HEK293T (cell line): ENCODE results near the gene SUSD3.

Experiments used
- CTCF ChIA-PET: fragments of 350-600 bp; formaldehyde crosslinking; extraction: SDS; loops from one replicate; lab custom pipeline; 2021; ENCODE audit warnings: antibody characterized with exemption, inconsistent platforms; lab: Yijun Ruan, JAX
- POLR2A ChIA-PET: fragments of 350-600 bp; formaldehyde crosslinking; extraction: SDS; loops from one replicate; lab custom pipeline; 2020; ENCODE audit warnings: antibody characterized with exemption, inconsistent platforms; lab: Yijun Ruan, JAX
- DNase-seq: peaks from one replicate; pipeline ENCODE4 v3.0.0; 2012; ENCODE audit warnings: mixed read lengths; ENCODE audit errors: extremely low spot score
- ARNT ChIP-seq: fragments of 450-650 bp; IDR thresholded peaks from 2 replicates; pipeline ENCODE4 v1.6.1; 2017; ENCODE audit warnings: mild to moderate bottlenecking
- BHLHE40 ChIP-seq: fragments of 450-650 bp; IDR thresholded peaks from 2 replicates; pipeline ENCODE4 v1.6.1; 2016; ENCODE audit warnings: mild to moderate bottlenecking, moderate library complexity, borderline replicate concordance
- CTBP1 ChIP-seq: fragments of 450-650 bp; IDR thresholded peaks from 2 replicates; pipeline ENCODE4 v1.6.1; 2016; ENCODE audit warnings: borderline replicate concordance
- ELF4 ChIP-seq: fragments of 450-650 bp; IDR thresholded peaks from 2 replicates; pipeline ENCODE4 v1.6.1; 2017; ENCODE audit warnings: antibody characterized with exemption
- FOXA1 ChIP-seq: fragments of 450-650 bp; IDR thresholded peaks from 2 replicates; pipeline ENCODE4 v1.6.1; 2016; ENCODE audit warnings: mild to moderate bottlenecking
- FOXK2 ChIP-seq: fragments of 450-650 bp; IDR thresholded peaks from 2 replicates; pipeline ENCODE4 v1.6.1; 2016; ENCODE audit warnings: mild to moderate bottlenecking
- FOXM1 ChIP-seq: fragments of 450-650 bp; IDR thresholded peaks from 2 replicates; pipeline ENCODE4 v1.6.1; 2017; ENCODE audit warnings: mild to moderate bottlenecking, borderline replicate concordance
- HDGF ChIP-seq: fragments of 450-650 bp; IDR thresholded peaks from 2 replicates; pipeline ENCODE4 v1.6.1; 2017; ENCODE audit warnings: antibody characterized with exemption, borderline replicate concordance
- L3MBTL2 ChIP-seq: fragments of 450-650 bp; conservative IDR thresholded peaks from 2 replicates; pipeline ENCODE4 v1.6.1; 2016; ENCODE audit warnings: mild to moderate bottlenecking
- LEF1 ChIP-seq: fragments of 450-650 bp; IDR thresholded peaks from 2 replicates; pipeline ENCODE4 v1.6.1; 2017; ENCODE audit warnings: mild to moderate bottlenecking, borderline replicate concordance
- NFRKB ChIP-seq: fragments of 450-650 bp; IDR thresholded peaks from 2 replicates; pipeline ENCODE4 v1.6.1; 2016; ENCODE audit warnings: mild to moderate bottlenecking, moderate library complexity
- SP1 ChIP-seq: fragments of 450-650 bp; IDR thresholded peaks from 2 replicates; pipeline ENCODE4 v1.6.1; 2017
- SUZ12 ChIP-seq: fragments of 450-650 bp; IDR thresholded peaks from 2 replicates; pipeline ENCODE4 v1.6.1; 2016; ENCODE audit warnings: mild to moderate bottlenecking
- TARDBP ChIP-seq: fragments of 450-650 bp; IDR thresholded peaks from 2 replicates; pipeline ENCODE4 v1.6.1; 2016
- ZNF384 ChIP-seq: fragments of 450-650 bp; IDR thresholded peaks from 2 replicates; pipeline ENCODE4 v1.6.1; 2016
- TF ChIP-seq, protein P1 (sequence below): fragments of 450-650 bp; IDR thresholded peaks from 2 replicates; pipeline ENCODE4 v1.6.1; 2016

SUSD3 gene

DNA sequence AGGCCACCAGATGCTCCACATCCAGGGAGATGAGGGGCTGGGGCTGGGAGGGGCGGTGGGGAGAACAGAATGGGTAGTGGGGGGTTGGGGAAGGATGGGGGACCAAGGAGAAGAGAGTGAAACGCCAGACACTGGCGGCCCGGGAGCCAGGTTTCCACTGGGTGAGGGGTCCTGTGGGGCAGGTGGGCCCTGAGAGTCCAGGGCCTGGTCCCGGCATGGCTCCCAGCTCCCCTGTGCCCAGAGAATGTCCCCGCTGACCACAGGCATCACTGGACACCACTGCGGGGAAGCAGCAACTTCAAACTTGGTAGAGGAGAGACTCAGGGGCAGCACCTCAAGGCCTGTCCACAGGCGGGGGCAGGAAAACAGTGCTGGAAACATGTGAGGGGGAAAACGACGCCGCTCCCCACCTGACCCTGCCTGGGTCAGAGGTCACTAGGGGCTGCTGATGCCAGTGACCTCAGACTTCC, 62.4 kb downstream of the SUSD3 start:
- POLR2A ChIA-PET = no interaction called here
- CTCF ChIA-PET = no interaction called here
- TF ChIP-seq HDGF (no peak), TARDBP (no peak), L3MBTL2 (no peak), SUZ12 (no peak), BHLHE40 (no peak), CTBP1 (no peak), ARNT (no peak)
- no peak for DNase-seq

DNA sequence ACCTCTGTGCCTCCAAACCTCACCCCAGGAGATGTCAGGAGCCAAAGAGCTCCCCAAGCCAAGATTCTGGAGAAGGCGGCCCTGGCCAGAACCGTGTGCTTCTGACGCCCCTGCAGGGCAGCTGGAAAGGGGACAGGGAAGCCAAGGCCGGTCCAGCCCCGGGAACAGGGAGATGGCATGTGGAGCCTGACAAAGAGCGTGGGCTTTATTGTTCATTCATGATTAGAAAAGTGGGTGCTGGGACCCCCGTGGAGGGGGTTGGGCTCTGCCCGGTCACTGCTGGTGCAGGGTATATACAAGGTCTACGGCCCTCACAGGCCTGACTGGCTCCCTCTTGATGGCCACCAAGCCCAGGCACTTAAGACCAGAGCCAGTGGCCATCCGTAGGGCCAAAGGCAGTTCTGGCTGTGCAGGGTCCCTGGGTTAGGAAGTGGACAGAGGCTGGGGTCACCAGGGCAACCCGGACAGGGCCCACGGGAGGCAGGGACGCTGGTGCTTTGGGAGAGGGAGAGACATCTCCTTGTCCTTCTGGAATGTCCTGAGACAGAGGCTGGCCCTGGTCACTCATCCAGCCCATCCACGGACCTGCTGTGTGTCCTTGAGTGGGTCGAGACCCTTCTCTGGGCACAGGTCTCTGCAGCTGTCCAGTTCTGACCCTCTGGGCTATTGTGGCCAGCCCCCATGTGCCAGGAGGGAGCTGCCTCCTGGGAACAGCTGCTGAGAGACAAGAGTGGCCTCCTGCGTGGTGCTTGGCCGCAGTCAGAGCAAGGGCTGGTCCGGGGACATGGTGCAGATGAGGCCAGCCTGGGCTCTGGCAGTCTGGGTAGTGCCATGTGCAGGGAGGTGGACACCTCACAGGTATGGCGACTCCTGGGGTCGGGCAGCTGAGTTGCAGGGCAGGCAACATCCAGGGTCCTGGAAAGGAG, 63.1 kb downstream of the SUSD3 start:
- TF ChIP-seq LEF1 (no peak), ARNT (no peak), ZNF384 (no peak), FOXK2 (no peak), SP1 (no peak), FOXA1 (no peak), TARDBP (no peak), CTBP1 (no peak)
- TF ChIP-seq, protein P1, sequence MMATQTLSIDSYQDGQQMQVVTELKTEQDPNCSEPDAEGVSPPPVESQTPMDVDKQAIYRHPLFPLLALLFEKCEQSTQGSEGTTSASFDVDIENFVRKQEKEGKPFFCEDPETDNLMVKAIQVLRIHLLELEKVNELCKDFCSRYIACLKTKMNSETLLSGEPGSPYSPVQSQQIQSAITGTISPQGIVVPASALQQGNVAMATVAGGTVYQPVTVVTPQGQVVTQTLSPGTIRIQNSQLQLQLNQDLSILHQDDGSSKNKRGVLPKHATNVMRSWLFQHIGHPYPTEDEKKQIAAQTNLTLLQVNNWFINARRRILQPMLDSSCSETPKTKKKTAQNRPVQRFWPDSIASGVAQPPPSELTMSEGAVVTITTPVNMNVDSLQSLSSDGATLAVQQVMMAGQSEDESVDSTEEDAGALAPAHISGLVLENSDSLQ = no peak
- CTCF ChIA-PET = no interaction called here
- DNase-seq = no peak
- POLR2A ChIA-PET = no interaction called here

DNA sequence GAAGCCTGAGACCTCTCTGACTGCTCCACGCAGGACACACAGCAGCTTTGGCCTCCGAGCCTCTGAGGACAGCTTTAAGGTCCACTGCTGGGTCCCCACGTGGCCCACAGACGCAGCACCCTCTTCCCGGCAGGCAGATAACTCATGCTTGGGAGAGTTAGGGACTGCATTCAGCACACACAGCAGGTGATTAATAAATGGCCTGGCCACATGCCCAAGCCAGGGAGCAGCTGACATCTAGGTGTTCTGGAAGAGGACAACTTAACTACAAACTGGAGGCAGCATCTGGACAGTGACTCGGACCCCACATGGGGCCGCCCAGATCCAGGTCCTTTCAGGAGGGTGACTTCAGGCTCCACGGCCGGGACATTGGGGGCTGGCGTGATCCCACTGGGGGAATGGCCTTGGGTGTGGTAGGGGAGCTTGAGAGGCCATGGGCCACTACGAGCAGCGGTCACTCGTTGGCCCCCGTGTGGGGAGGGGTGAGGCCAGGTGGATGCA, 64.3 kb downstream of the SUSD3 start:
- ChIA-PET CTCF (no interaction called here), POLR2A (interaction anchor here (0.9 kb wide), 1 partner anchor 11 kb away, joined by 3 read pairs; the partner anchor contains the start of gene NINJ1)
- DNase-seq = no peak
- no peak for TF ChIP-seq ELF4
- no peak for TF ChIP-seq NFRKB
- TF ChIP-seq TARDBP = no peak
- TF ChIP-seq ZNF384 = no peak
- no peak for TF ChIP-seq SP1
- no peak for TF ChIP-seq SUZ12
- TF ChIP-seq, protein P1 = no peak
- TF ChIP-seq CTBP1 = no peak
- TF ChIP-seq L3MBTL2 = no peak
- no peak for TF ChIP-seq LEF1

DNA sequence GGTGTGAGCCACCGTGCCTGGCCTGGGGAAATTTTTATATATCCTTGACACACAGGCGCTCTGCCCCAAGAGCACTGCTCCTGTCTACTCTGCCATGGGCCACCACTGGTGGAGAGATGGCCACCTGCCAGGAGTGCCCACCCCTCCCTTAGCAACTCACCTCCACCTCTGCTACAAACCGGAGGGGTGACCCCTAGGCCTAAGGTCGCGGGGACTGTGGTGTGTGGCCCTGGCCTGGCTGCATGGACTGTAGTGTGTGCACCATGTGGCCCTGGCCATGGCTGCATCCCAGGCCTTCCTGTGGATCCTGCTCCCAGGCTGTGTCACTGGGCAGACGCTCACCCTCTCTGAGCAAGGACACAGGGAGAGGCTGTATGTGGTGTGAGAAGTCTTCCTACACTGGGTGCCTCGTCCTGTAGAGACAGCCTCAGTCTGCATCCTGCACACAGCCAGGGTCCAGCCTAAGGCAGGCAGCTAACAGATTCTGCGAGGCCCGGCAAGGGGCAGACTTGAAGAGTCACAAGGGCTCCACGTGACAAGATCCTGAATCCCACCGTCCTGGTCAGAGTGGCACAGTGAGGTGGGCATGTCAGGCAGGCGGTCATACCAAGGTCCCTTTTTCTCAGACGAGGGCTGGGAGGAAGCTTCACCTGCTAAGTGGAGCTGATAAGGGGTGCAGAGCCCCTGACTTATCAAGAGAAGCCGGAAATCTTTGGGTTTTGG, 65.2 kb downstream of the SUSD3 start:
- CTCF ChIA-PET = interaction anchor here (0.6 kb wide), 1 partner anchor 687 kb away, joined by 5 read pairs; no protein-coding TSS in a partner anchor
- TF ChIP-seq FOXK2 (no peak), L3MBTL2 (no peak), FOXM1 (no peak), LEF1 (no peak), BHLHE40 (no peak), NFRKB (no peak)
- POLR2A ChIA-PET = interaction anchor here (0.9 kb wide), 1 partner anchor 10 kb away, joined by 3 read pairs; the partner anchor contains the start of gene NINJ1
- no peak for DNase-seq

DNA sequence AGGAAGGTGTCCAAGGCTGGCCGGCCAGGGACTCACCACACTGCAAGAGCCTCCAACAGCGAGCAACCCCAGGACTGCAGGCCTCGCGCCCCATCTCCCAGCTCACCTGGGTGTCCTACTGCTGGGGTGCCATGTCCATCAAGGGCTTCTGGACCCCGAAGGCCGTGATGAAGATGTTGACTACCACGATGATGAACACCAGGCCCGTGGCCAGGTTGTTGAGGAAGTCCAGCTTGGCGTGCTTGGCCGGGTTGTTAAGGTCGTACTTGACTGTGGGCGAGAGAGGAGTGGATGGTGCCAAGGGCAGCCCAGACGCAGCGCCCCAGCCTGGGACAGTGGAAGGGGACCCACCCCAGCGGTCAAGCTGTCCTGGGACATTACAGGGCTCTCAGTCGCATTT, 66.3 kb downstream of the SUSD3 start:
- ChIA-PET CTCF (interaction anchor here (0.6 kb wide), 1 partner anchor 688 kb away, joined by 5 read pairs; no protein-coding TSS in a partner anchor), POLR2A (interaction anchor here (1.3 to 1.8 kb wide), 2 partner anchors 9 kb away, joined by 3 to 4 read pairs; partner anchors contain the start of gene NINJ1)
- no peak for DNase-seq
- TF ChIP-seq NFRKB = no peak
- TF ChIP-seq FOXA1 = no peak
- TF ChIP-seq ARNT = no peak

DNA sequence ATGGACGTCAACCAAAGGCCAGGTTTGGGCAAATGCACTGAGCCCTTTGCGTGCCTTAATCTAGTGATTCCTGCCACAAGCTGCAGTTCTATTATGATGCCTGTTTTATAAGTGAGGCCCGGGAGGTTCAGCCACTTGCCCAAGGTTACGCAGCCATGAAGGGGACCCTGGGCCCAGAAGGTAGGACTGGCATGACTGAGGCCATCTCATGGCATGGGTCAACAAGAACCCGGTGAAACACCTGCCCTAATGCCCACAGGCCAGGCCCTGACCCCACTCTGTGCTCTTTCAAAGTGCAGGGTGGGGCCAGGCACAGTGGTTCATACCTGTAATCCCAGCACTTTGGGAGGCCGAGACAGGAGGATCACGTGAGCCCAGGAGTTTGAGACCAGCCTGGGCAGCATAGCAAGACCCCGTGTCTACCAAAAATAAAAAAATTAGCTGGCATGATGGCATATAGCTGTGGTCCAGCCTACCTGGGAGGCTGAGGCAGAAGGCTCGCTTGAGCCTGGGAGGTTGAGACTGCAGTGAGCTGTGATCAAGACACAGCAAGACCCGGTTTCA, 66.9 kb downstream of the SUSD3 start:
- CTCF ChIA-PET = interaction anchor here (1.0 kb wide), 1 partner anchor 16 kb away, joined by 4 read pairs; no protein-coding TSS in a partner anchor
- POLR2A ChIA-PET = interaction anchor here (0.9 to 1.8 kb wide), 3 partner anchors 8 to 442 kb away, joined by 3 to 4 read pairs (median 3); partner anchors contain the start of gene NINJ1
- TF ChIP-seq FOXM1 (no peak), BHLHE40 (no peak), CTBP1 (no peak), ZNF384 (no peak), ELF4 (no peak), FOXK2 (no peak), ARNT (no peak), NFRKB (no peak), SUZ12 (no peak), HDGF (no peak), LEF1 (no peak), SP1 (no peak), L3MBTL2 (no peak), TARDBP (no peak), FOXA1 (no peak)
- TF ChIP-seq, protein P1 = no peak
- no peak for DNase-seq
